ENCODE data around the gene FCER1G.

The FCER1G gene

DNA sequence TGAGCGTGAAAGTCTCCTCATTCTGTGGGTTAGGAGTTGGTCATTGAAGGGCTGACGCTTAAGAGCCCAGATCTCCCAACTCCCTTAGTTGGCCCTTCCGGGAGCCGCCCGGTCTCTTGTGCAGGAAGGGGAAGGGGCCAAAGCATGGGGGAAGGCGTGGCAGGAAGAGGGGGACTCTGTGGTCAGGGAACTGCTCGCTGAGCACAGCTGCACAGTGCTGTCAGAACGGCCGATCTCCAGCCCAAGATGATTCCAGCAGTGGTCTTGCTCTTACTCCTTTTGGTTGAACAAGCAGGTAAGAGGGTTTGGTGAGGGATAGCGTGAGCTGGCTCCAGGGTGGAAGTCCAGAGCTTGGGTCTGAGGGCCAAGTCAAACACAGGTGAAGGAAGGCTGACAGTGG is at the start of gene FCER1G:
FCER1G (plus strand) TSS at position 220 of the 400 bp plus-strand sequence; CDS start at position 247, 27 bp downstream.
- DNase-seq, result no peak

DNA sequence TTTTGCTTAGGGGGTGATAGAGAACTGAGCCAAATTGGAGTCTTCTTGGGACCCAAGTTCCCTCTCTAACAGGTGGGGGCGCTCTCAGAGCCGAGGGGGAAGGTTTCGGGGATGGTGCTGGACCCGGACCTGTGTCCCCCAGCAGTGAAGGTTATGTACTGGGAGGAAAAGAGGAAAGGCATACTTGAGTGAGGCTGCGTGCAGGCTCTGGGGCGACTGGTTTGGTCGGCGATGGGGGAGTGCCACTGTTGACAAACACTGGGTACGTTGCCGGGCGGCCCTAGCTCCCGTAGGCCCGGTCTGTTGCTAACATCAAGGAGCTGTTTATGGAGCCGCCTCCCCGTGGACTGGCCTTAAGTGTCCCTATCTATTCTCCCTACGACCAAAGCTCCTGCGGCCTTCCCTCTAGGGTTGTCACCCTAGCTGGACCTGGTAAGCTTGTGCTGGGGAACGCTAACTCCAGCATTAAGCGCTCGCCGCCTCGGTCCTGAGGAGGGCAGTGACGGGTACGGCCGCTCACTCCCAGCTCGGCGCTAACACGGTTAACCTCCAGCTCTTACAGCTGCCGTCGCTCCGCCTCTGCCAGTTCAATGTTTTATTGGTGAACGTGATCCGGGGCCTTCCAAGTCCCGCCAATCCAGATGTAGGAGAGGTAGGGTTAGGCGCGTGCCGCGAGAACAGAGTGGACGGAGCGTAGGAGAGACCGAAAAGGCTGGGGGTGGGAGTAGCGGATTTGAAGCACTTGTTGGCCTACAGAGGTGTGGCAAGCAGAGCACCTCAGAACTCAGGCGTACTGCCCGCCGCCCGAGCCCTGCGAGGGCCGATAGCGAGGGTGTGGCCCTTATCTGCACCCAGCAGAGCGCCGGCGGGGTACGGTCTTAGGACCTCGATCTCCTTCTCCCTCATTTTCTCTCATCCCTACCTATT is 49.1 kb upstream of the FCER1G start, which contains the start of gene PPOX:
PPOX (plus strand) TSS at position 685 of the 927 bp plus-strand sequence. CDS start 422 bp downstream, outside the sequence.
- DNase-seq, result peak; percentile 92 to 94

DNA sequence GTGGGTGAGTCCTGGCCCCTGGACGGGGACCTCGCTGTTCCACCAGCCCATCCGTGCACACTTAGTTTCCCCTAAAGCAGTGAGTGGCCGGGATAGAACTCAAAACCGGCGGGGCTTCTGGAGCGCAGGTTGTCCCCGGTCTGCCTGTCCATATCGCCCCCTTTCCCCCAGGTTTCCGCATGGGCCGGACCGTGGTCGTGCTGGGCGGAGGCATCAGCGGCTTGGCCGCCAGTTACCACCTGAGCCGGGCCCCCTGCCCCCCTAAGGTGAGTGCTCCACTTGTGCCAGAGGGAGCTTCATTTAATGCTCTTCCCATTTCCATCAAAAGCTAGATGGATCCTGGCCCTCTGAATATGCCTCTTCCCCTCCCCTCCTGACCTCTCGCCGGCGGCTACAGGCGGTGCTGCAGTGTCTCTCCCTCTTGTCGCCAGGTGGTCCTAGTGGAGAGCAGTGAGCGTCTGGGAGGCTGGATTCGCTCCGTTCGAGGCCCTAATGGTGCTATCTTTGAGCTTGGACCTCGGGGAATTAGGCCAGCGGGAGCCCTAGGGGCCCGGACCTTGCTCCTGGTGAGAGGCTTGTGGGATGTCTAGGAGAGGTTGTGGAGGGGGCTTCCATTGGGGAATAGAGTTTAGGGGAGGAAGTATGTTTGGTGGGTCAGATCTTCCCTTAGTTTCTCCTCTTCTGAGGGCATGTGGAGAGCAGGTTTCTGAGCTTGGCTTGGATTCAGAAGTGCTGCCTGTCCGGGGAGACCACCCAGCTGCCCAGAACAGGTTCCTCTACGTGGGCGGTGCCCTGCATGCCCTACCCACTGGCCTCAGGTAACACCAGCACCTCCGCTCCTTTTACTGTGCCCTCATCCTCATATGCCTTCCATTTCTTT is 48.2 kb upstream of the FCER1G start:
- peak in 1 of 2 experiments; percentile 44 for DNase-seq

DNA sequence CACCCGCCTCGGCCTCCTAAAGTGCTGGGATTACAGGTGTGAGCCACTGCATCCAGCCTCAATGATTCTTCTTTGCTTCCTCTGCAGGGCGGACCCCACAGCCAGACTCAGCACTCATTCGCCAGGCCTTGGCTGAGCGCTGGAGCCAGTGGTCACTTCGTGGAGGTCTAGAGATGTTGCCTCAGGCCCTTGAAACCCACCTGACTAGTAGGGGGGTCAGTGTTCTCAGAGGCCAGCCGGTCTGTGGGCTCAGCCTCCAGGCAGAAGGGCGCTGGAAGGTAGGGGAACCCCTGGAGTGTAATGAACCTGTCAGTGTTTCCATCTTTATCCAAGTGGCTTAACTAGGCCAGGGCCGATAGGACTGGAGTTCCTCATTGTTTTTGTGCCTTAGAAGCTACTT is 46.2 kb upstream of the FCER1G start:
- no peak for DNase-seq

DNA sequence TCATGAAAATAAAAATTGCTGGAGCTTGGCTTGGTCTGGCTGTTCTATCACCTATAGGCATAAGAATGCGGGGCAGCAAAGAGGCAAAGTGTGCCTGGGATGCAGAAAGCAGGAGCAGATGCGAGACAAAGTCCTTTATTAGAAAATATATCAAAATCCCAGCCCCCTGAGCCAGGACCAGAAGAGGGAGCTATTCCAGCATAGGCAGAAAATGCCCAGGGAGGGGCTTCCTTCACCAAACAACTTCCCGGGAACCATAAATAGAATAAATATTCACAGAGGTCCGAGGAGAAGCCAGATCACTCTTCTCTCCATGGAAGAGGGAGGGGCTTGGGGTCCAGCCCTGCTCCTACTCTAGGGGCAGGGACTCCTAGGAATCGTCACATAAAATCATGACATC is 43.9 kb upstream of the FCER1G start:
- no peak for DNase-seq

DNA sequence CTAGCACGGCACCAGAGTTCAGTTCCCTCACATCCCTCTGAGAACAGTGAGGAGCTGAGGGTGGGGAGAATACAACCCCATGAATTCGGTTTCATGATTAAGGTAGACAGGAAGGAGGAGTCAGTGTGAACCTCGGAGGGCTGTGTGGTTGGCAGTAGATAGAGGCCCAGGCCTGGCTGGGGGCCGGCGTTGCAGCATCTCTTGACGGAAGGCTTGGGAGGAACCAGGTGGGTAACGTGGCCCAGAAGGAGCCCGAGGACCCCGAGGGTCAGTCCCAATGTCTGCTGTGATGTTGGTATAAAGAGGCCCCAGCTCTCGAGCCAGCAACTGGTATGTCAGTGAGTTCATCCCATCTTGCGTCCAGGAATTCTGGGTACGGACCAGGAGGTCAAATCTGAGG is 43.4 kb upstream of the FCER1G start:
- DNase-seq, result no peak

DNA sequence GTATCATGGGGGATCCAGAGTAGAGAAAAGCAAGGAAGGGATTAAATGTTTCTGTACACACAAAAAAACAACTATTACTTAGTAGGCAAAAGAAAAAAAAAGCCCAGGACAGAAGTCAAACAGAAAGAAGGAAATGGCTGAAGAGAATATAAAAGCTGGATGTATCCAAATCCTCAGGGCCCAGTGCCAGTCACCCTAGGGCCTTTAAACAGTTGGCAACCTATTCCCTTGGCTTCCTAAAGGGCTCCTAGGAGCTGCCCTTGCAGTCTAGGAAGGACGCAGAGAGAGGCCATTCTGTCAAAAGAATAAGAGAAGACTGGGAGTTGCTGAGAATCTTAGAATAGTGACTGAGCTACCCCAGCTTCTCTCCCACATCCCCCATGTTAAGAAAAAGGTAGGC is 42.7 kb upstream of the FCER1G start:
- no peak for DNase-seq

DNA sequence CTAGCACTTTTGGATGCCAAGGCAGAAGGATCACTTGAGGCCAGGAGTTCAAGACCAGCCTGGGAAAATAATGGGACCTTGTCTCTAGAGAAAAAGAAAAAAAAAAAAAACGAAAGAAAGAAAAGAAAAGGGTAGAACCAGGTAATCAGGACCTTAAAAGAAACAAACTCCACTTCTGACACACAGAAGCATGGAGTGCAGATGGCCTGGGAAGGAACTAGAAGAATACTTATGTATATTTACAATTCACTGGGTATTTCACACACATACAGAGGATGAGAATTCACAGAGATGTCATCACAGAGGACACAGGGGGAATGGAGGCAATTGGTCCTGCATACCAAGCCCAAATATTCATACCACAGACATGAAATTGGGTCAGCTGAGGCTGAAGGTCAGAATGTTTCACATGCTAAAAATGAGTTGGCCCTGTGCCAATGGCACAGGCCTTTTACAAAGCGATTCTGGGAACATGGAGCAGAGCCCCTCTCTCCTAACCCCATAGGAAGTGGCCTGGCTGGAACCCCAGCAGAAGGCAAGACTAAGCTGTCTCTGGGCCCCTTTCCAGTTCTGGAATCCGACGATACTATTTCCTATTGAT is 42.2 kb upstream of the FCER1G start:
- no peak for DNase-seq

DNA sequence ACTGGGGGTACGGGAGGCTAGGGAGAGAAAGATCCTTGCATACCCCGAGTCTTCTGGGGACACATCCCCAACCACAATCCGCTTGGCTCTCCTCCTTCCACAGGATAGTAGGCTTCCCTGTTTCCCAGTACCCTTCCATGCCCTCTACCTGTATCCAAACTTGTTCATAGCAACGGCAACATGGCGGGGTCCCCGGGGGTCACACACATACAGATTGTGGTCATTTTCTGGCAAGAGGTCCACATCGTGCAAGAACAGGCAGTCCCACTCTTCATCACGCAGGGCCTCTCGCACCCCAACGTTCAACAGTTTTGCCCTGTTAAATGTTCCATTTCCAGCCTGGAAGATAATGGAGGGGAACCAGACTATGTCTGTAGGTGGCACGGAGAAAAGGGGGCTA is 41.4 kb upstream of the FCER1G start:
- no peak for DNase-seq

DNA sequence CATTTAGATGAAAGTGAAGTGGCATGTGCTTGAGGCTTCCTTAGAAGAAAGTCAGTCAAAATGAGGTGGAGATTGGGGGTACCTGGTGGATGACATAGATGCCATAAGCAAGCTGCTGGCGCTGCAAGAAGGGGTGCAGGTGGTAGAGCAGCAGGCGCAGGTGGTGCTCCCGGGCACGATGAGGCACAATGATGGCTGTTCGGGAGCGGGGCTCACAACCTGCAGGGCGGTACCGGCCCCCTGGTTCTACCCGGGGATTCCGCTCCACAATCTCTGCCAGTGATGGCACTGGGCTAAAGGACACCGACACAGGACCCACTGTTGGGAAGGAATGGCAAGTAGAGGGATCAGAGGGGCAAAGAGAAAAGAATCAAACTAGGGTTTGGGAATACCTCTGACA is 40.2 kb upstream of the FCER1G start:
- no peak for DNase-seq

DNA sequence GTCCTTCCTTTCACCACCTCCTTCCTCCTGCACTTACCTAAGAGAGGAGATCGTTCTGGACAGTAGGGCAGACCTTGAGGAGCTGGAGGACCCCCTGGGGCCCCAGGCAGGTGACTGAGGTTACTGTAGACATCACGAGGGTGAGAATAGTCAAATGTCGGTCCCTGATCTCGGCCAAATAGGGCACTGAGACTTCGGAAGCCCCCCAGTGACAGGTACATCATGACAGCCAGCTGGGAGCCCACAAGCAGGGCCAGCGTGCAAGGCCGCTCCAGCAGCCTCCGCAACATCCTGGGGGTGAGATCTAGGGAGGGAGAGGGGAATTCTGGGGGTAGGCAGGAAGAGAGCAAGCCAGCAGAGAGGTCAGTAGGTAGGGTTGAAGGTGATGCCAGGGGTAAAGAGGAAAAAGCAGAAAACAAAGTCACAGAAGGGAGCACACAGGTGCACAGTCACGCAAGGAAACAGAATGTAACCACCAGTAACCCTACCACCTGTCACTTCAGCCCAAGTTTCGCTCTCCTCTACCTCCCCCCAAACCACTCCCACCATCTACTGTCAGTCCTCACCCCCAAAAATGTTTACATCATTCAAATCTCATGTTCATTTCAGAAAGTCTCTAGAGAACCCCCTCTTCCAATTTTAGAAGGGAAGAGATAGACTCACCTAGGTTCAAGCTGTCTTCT is 39.2 kb upstream of the FCER1G start:
- DNase-seq, result no peak

DNA sequence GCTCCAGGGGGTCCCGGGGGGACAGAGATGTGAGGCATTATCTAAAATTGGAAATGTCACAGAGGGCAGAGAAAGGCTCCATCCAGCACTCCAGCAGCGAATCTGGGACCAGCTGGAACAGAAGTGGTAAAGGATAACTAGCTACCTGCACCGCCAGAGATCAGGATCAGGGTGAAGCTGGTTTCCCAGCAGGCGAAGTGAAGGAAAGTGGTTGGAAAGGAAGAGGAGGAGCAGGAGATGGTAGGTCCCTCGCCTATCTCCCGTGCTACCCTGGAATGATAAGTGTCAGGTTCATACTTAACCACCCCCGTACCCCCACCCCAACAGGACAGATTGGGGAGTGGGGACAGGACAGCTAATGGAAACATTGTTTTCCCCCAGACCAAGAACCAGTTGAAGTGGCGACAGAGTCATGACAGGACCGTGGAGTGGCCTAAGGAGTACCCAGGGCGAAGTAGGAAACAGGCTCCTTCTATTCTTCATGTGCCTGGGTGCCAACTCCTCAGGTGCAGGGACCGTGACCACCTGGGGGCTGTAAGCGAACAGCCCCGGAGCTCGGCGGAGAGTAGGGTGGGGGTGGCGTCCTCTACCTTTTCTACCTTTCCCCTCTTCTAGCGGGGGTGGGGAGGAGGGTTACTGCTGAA is 38.5 kb upstream of the FCER1G start:
- no peak for DNase-seq

DNA sequence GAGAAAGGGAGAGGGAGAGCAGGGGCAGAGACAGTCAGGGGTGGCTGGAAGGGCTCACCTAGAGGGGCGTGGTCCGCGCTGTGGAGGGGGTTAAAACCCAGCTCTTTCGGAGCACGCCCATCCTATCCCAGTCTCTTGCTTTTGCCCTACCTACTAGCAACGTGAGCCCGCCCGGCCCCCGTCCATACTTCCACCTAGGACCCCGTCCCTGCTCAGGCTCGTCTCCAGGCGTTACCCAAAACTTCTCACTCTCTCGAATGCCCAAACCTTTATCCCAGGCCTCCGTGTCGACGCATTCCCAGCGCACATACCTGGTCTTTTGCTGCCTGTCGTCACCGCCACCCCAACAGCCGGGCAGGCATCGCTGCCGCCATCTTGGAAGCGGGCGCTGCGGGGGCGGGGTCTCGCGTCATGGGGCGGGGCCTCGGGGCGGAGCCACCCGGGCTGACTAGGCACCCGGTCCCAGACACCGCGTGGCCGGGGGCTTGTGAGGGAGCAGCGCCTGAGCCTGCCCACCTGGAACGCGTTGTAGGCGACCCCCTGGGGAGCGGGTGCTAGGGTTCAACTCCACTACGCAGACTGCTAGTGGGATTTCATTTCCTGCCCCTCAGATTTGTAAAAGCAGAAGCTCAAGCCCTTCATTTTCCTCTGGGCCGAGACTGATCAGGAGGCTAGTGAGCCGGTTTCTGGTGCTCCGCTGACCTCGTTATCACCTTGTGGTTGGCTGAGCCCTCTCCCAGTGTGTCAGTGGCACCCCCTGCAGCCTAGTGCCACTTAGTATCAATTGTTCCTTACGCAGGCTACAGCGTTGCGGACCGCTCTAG is 37.8 kb upstream of the FCER1G start, which contains the start of gene B4GALT3:
B4GALT3 (minus strand) TSS at position 396 of the 824 bp plus-strand sequence. CDS start 1,447 bp downstream, outside the sequence.
- peak; percentile 98 to 99 for DNase-seq

DNA sequence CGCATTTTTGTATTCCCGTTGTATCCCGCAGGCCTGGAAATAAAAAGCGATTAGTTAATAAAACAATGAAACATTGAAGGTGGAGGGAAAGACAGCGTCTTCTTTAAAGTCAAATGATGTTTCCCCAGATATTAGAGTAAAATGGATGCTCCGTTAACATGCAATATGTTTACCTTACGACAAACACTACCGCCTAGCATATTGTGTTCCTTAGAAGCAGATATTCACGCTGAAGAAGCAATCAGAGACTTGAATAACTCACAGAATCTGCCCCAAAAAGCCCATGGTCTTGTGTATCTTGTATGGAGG is 37.2 kb upstream of the FCER1G start:
- no peak for DNase-seq

DNA sequence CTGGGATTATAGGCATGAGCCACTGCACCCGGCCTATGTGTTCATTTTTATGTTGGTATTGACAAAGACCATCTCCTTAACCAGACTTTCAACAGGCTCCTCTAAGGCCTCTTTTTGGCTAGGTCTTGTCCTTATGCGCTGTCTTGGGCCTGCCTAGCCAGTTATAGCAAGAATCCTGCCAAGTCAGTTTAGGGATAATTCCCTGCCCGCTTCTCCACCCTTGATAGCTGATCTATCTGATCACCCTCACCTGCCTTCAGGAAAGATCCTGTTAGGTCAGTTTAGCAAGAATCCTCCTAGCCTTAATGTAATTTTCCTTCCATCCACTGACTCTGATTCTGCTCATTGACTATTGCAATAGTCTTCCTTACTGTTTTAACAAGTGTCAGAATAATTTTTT is 35.4 kb upstream of the FCER1G start:
- no peak for DNase-seq

DNA sequence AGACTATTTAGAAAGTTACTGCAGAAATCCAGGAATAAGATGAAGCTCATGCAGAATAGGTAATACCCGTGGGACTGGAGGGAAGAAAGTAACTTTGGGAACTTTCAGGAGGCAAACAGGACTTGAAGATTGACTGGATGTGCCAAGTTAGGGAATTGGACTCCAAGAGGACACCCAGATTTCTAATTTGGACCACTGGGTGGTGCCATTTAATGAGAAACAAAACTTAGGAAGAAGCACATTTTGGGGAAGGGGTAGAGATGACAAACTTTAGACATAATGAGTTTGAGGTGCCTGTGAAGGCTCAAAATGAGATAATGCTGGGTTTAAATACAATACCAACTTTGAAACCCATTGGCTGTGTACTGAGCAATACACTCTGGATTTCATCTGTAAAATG is 34.5 kb upstream of the FCER1G start:
- DNase-seq, result no peak

DNA sequence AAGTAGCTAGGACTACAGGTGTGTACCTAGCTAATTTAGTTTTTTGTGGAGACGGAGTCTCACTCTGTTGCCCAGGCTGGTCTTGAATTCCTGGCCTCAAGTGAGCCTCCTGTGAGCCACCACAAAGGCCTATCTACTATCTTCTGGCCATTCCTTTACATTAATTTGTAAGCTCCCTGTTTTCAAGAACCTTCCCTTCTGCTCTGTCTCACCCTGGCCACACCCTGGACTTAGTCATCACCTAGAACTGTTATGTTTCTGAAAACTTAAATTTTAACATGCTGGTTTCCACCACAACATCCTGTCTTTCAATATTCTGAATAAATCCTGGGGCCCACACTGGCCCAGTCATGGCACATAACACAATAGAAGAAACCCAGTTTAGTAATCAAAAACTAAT is 32.9 kb upstream of the FCER1G start:
- peak; percentile 73 for DNase-seq

DNA sequence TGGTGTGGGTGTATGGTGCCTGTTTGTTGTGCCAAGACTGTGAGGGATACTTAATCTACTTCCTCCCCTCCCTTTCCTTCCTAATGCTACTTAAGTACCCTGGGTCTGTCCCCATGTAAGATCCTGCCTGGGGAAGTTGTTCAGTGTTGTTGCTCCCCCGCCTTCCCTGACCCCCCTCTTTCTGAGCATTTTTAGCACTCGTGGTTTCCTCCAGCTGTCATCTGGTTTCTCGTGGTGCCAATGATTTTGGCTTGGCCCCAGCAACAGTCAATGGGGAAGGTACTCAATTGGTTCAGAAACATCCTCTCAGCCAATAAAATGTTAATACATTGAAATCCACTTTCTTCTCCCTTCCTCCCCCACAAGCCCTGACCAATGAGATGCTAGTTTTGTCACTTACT is 29.8 kb upstream of the FCER1G start:
- peak; percentile 72 to 73 for DNase-seq

DNA sequence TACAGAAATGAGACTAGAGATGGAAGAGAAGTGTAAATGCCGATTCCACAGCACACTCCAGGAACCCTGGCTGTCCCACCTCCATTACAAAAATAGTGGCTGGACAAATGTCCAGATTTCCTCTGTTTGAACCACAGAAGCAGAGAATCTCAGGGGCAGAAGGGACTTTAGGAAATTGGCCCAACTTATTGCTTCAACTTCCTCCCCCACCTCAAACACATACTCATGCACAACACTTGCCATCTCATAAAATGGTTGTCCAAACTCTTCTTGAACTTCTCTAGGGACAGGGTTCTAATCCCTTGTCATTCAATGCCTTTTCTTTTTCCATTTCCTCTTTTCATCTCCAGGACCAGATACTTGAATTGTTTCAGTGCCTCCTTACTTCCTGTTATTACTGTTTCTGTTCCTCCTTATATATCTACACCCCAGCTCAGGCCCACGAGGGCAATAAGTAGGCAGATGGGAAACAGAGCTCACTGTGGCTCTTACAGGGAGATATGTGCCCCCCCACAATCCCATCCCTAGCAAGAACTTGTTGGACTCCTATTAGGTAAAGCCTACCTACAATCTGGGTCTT is 29.3 kb upstream of the FCER1G start:
- DNase-seq, result no peak

DNA sequence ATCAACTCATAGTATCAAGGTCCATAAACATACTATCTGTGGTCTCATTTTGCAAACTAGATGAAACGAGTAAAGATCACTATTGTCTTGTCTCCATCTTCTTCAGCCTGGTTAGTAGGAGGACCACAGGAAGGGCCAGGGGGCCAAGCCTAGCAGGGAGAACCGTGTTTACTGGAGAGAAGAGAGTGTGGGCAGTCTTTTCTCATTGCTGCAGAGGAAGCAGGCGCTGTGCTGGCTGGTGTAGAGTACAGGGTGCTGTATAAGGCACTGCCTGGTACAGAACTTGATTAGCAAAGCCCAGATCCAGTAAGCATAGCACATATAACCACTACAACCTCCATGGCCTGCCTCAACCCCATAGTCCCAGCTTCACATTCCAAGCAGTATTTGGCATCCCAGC is 27.8 kb upstream of the FCER1G start:
- DNase-seq, result no peak

DNA sequence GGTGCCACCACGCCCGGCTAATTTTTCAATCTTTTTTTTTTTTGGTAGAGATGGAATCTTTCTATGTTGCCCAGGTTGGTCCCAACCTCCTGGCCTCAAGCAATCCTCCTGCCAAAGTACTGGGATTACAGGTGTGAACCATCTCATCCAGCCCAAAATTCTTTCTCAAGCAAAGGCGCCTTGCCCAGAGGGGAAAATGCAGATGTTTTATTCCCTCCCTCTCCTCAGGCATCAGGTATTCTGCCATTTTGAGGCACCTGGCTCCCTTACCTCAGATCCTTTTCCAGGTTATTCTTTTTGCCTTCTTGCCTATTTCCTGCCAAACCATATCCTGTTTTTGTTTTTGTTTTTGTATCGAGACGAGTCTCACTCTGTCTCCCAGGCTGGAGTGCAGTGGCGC is 26.7 kb upstream of the FCER1G start:
- DNase-seq, result no peak
